Gastrocnemius medialis (tissue), 4 donors: ENCODE measurements around the gene AVPR1A. TPM values are rescaled to one million over a fixed set of nuclear protein-coding genes. Genes with fewer than 3 reads are reported as not detected.

Source experiments
- ATAC-seq, 2 donors: fragments of 150-250 bp; one replicate each; pipeline ENCODE4 v1.9.1; 2016
- DNase-seq, 2 donors: peaks; one replicate each; pipeline ENCODE4 v3.0.0-alpha.2; 2019
- H3K27ac ChIP-seq, 4 donors: fragments of 200-600 bp; sonication (generic); 1 replicate in 1 of 4; 2 replicates in 3 of 4; pipeline ENCODE4 v1.5.1; 2016 to 2018; ENCODE audit warnings: mild to moderate bottlenecking in 2 of 4, moderate library complexity in 1 of 4
- H3K27me3 ChIP-seq, 3 donors: fragments of 200-600 bp; sonication (generic) in 2 of 3; 1 replicate in 1 of 3; 2 replicates in 2 of 3; pipeline versions ENCODE4 v1.5.1 to v1.6.0; 2016 to 2019; ENCODE audit warnings: mild to moderate bottlenecking in 1 of 3, moderate library complexity in 1 of 3
- H3K36me3 ChIP-seq, 2 donors: fragments of 200-600 bp; sonication (generic) in 1 of 2; one replicate each; pipeline ENCODE4 v1.5.1; 2017 to 2018
- H3K4me1 ChIP-seq, 2 donors: fragments of 200-600 bp; sonication (generic) in 1 of 2; one replicate each; pipeline ENCODE4 v1.5.1; 2016 to 2017; ENCODE audit warnings: mild to moderate bottlenecking in 2 of 2
- H3K4me3 ChIP-seq, 4 donors: fragments of 200-600 bp; sonication (generic) in 3 of 4; 1 replicate in 1 of 4; 2 replicates in 3 of 4; pipeline ENCODE4 v1.5.1; 2016 to 2019; ENCODE audit warnings: mild to moderate bottlenecking in 2 of 4
- H3K9me3 ChIP-seq, 3 donors: fragments of 200-600 bp; sonication (generic) in 2 of 3; 1 replicate in 1 of 3; 2 replicates in 2 of 3; pipeline ENCODE4 v1.5.1; 2016 to 2019
- POLR2A ChIP-seq, 2 donors: fragments of 450-650 bp; IDR thresholded peaks; one replicate each; pipeline ENCODE4 v1.6.1; 2017; ENCODE audit warnings: antibody characterized with exemption in 2 of 2, mild to moderate bottlenecking in 2 of 2, moderate library complexity in 2 of 2
- in situ Hi-C, 4 donors: fragments of 200-750 bp; cut with MboI; loops; one replicate each; pipeline versions ENCODE4 v1.15.0 to v1.8.0; 2017; ENCODE audit warnings: low sequenced_read_pairs in 4 of 4
- intact Hi-C: fragments of 100-400 bp; cut with DNase I; formaldehyde crosslinking; loops from one replicate; pipeline ENCODE4 v1.15.1; 2023; ENCODE audit warnings: low total_unique reads
- total RNA-seq, 4 donors: library from RNA; depleted of rRNA; stranded (reverse); fragments of >200 nt; gene quantifications; one replicate each; pipeline versions ENCODE4 v1.1.0 to v1.2.3, GENCODE V29; 2016
- TF ChIP-seq, protein P1 (sequence below), 5 experiments: fragments of 450-650 bp in 3 of 5; fragments of 200-600 bp in 2 of 5; sonication (generic) in 2 of 5; IDR thresholded peaks in 4 of 5; conservative IDR thresholded peaks in 1 of 5; 1 replicate in 4 of 5; 2 replicates in 1 of 5; pipeline ENCODE4 v1.5.1; 2016 to 2019; ENCODE audit warnings: antibody characterized with exemption in 5 of 5, mild to moderate bottlenecking in 3 of 5, moderate library complexity in 3 of 5

Gene AVPR1A
- total RNA-seq, 4 donors from 2014 or later = 1.8 to 2.4 (median 2.0) TPM

- no peaks in the 10 kb centered on the region for H3K27me3 ChIP-seq
- no peaks in the 10 kb centered on the region for H3K4me1 ChIP-seq
- H3K36me3 ChIP-seq = no peaks in the 10 kb centered on the region
- DNase-seq (no peak), ATAC-seq (no peak)
- in situ Hi-C loops = no loop called here
- no peak for TF ChIP-seq POLR2A (IDR thresholded peaks at IDR 0.05)
- TF ChIP-seq, protein P1, sequence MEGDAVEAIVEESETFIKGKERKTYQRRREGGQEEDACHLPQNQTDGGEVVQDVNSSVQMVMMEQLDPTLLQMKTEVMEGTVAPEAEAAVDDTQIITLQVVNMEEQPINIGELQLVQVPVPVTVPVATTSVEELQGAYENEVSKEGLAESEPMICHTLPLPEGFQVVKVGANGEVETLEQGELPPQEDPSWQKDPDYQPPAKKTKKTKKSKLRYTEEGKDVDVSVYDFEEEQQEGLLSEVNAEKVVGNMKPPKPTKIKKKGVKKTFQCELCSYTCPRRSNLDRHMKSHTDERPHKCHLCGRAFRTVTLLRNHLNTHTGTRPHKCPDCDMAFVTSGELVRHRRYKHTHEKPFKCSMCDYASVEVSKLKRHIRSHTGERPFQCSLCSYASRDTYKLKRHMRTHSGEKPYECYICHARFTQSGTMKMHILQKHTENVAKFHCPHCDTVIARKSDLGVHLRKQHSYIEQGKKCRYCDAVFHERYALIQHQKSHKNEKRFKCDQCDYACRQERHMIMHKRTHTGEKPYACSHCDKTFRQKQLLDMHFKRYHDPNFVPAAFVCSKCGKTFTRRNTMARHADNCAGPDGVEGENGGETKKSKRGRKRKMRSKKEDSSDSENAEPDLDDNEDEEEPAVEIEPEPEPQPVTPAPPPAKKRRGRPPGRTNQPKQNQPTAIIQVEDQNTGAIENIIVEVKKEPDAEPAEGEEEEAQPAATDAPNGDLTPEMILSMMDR (IDR thresholded peaks at IDR 0.05 in 4 of 5, conservative IDR thresholded peaks at IDR 0.05 in 1 of 5) = no peak
- intact Hi-C loops = no loop called here
- no peak overlapping the region for H3K4me3 ChIP-seq
- H3K27ac ChIP-seq = no peak overlapping the region
- H3K9me3 ChIP-seq = no peaks in the 10 kb centered on the region
Observed at GRCh38 chr12:63164911-63165310, 13.9 kb upstream of the AVPR1A start.

DNA sequence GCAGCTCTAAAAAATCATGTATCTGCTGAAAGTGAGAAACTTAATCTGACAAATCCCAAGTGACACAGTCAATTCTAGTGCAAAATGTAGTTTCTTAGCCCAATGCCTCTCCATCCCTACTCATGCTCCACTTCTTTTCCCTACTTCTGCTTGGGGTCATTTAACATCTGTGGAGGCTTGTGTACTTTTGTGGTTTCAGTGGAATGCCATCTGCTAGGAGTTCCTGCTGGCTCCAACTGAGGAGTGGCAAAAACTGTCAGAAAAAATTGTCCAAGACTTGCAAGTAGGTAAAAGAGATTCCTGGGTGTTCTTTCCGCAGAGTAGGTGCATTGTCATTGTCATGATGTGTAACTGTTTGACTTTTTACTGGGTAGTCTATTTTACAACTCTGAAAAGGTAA, 12.5 kb upstream of the AVPR1A start:
- ATAC-seq (no peak), DNase-seq (no peak)
- Histone ChIP-seq H3K27me3 (no peaks in the 10 kb centered on the region), H3K36me3 (no peaks in the 10 kb centered on the region), H3K4me1 (no peaks in the 10 kb centered on the region), H3K9me3 (no peaks in the 10 kb centered on the region), H3K4me3 (no peak overlapping the region), H3K27ac (no peak overlapping the region)
- in situ Hi-C loops = no loop called here
- intact Hi-C loops = no loop called here
- TF ChIP-seq, protein P1 (IDR thresholded peaks at IDR 0.05 in 4 of 5, conservative IDR thresholded peaks at IDR 0.05 in 1 of 5) = no peak

GRCh38 chr12:63155375-63155774, 4.4 kb upstream of the AVPR1A start:
- Histone ChIP-seq H3K9me3 (no peaks in the 10 kb centered on the region), H3K27me3 (peaks cover 23 to 26% (median 23%) of the 10 kb centered on the region in 3 donors), H3K36me3 (no peaks in the 10 kb centered on the region), H3K4me3 (no peak overlapping the region), H3K4me1 (no peaks in the 10 kb centered on the region), H3K27ac (no peak overlapping the region)
- ATAC-seq = no peak
- no peak for DNase-seq
- TF ChIP-seq, protein P1 (IDR thresholded peaks at IDR 0.05 in 4 of 5, conservative IDR thresholded peaks at IDR 0.05 in 1 of 5) = no peak
- TF ChIP-seq POLR2A (IDR thresholded peaks at IDR 0.05) = no peak
- intact Hi-C loops = no loop called here
- in situ Hi-C loops = no loop called here

DNA sequence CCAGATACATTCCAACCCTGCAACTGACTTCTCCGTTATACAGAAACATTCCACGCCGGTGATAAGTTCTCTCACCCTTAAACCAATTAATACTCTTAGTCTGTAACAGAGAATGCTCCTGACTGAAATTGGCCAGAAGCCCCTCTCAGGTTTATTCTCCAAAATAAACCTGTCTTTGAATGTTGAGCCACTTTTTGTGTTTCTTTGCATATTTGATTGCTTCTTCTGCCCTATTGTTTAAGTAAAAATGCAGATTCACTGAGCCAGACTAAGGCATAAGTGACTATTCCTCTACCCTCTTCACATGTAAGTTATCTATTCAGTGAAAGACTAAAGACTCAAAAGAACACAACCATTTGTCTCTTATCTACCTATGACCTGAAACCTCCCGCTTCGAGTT, 3.6 kb upstream of the AVPR1A start:
- in situ Hi-C loops = no loop called here
- intact Hi-C loops = no loop called here

More for the DNA sequence above, 3.6 kb upstream of the AVPR1A start:
- H3K36me3 ChIP-seq = no peaks in the 10 kb centered on the region
- H3K9me3 ChIP-seq = no peaks in the 10 kb centered on the region
- H3K27ac ChIP-seq = no peak overlapping the region
- no peak for ATAC-seq
- DNase-seq = no peak
- no peaks in the 10 kb centered on the region for H3K4me1 ChIP-seq
- no peak overlapping the region for H3K4me3 ChIP-seq
- H3K27me3 ChIP-seq = peaks cover 31% of the 10 kb centered on the region in 3 donors
- TF ChIP-seq, protein P1 (IDR thresholded peaks at IDR 0.05 in 4 of 5, conservative IDR thresholded peaks at IDR 0.05 in 1 of 5) = no peak
- TF ChIP-seq POLR2A (IDR thresholded peaks at IDR 0.05) = no peak
